Pulmonary artery endothelial cell (primary cell): Measurements from ENCODE around the gene KNSTRN. TPM values are rescaled to one million over a fixed set of nuclear protein-coding genes. Genes with fewer than 3 reads are reported as not detected.

Source experiments
- total RNA-seq: library from RNA; depleted of rRNA; stranded (reverse); fragments of >200 nt; gene quantifications from 2 replicates; pipeline ENCODE4 v1.2.3, GENCODE V29; 2014

KNSTRN gene
- total RNA-seq, 1 donor from 2014 or later, result 48.5 TPM

Other genes starting within 250 kb of the KNSTRN start
- gene BUB1B, start 221.7 kb upstream of the KNSTRN start, total RNA-seq, result 26.8 and 51.2 TPM in 2 replicates
- gene PAK6, start 143.7 kb upstream of the KNSTRN start, total RNA-seq, result not detected in 2 replicates
- 0.20 TPM in 1 of 2 replicates, not detected in the other for gene ANKRD63, start 99.7 kb upstream of the KNSTRN start, total RNA-seq
- 0.56 and 7.1 TPM in 2 replicates for gene PLCB2, start 74.8 kb upstream of the KNSTRN start, total RNA-seq
- gene INAFM2, start 59.0 kb upstream of the KNSTRN start, total RNA-seq, result 20.6 and 28.3 TPM in 2 replicates
- 17.0 and 25.1 TPM in 2 replicates for gene CCDC9B, start 41.8 kb upstream of the KNSTRN start, total RNA-seq
- gene PHGR1, start 31.7 kb upstream of the KNSTRN start, total RNA-seq, result not detected in 2 replicates
- 0.04 and 0.07 TPM in 2 replicates for gene DISP2, start 24.5 kb upstream of the KNSTRN start, total RNA-seq
- 43.4 and 50.7 TPM in 2 replicates for gene IVD, start 23.1 kb downstream of the KNSTRN start, total RNA-seq
- 6.8 and 7.1 TPM in 2 replicates for gene BAHD1, start 58.2 kb downstream of the KNSTRN start, total RNA-seq
- gene CHST14, start 88.3 kb downstream of the KNSTRN start, total RNA-seq, result 11.0 and 11.1 TPM in 2 replicates
- 20.8 and 26.2 TPM in 2 replicates for gene CCDC32, start 182.3 kb downstream of the KNSTRN start, total RNA-seq
- 15.7 and 16.5 TPM in 2 replicates for gene RPUSD2, start 186.6 kb downstream of the KNSTRN start, total RNA-seq
- gene KNL1, start 211.5 kb downstream of the KNSTRN start, total RNA-seq, result 18.1 and 33.8 TPM in 2 replicates